Measurements from ENCODE around the gene SLC16A7.

DNA sequence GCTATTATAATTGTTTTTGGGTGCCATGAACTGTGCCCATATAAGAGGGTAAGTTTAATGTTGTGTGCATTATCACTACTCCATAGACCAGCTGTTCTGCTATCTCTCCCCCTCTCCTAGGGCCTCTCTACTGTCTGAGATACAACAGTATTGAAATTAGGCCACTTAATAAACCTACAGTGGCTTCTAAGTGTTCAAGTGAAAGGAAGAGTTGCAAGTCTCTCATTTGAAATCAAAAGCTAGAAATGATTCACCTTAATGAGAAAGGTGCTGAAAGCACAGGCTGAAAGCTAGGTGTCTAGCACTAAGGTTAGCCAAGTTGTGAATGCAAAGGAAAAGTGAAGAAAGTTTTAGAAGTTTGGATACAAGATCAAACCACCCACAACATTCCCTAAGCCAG is 168.0 kb downstream of the SLC16A7 start:
- no peak for TF ChIP-seq EZH2 (IDR thresholded peaks at IDR 0.05; ENCODE audit: borderline replicate concordance, insufficient read depth, low read length, poor library complexity, severe bottlenecking)
- TF ChIP-seq EP300 (conservative IDR thresholded peaks at IDR 0.05; ENCODE audit: poor library complexity, severe bottlenecking) = no peak
- TF ChIP-seq, protein P1, sequence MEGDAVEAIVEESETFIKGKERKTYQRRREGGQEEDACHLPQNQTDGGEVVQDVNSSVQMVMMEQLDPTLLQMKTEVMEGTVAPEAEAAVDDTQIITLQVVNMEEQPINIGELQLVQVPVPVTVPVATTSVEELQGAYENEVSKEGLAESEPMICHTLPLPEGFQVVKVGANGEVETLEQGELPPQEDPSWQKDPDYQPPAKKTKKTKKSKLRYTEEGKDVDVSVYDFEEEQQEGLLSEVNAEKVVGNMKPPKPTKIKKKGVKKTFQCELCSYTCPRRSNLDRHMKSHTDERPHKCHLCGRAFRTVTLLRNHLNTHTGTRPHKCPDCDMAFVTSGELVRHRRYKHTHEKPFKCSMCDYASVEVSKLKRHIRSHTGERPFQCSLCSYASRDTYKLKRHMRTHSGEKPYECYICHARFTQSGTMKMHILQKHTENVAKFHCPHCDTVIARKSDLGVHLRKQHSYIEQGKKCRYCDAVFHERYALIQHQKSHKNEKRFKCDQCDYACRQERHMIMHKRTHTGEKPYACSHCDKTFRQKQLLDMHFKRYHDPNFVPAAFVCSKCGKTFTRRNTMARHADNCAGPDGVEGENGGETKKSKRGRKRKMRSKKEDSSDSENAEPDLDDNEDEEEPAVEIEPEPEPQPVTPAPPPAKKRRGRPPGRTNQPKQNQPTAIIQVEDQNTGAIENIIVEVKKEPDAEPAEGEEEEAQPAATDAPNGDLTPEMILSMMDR (IDR thresholded peaks at IDR 0.05; ENCODE audit: poor library complexity, severe bottlenecking) = no peak
- TF ChIP-seq TAF1 (IDR thresholded peaks at IDR 0.05; ENCODE audit: low read depth) = no peak
